Stomach (tissue), 4 donors: ENCODE results near the gene TMCO4.

Source experiments
- CTCF ChIP-seq, 7 experiments: fragments of 450-650 bp in 4 of 7; fragments of 200-600 bp in 3 of 7; sonication (generic) in 3 of 7; IDR thresholded peaks; one replicate each; pipeline ENCODE4 v1.5.1; 2016 to 2019; ENCODE audit warnings: antibody characterized with exemption in 7 of 7, control low read depth in 2 of 7, mild to moderate bottlenecking in 1 of 7
- EP300 ChIP-seq: sonication (generic); formaldehyde crosslinking; IDR thresholded peaks from one replicate; pipeline ENCODE4 v1.6.1; 2017; ENCODE audit warnings: antibody characterized with exemption
- POLR2A ChIP-seq, 4 donors: fragments of 450-650 bp; IDR thresholded peaks; one replicate each; pipeline ENCODE4 v1.6.1; 2016; ENCODE audit warnings: antibody characterized with exemption in 4 of 4, control low read depth in 2 of 4, mild to moderate bottlenecking in 1 of 4, moderate library complexity in 1 of 4
- POLR2AphosphoS5 ChIP-seq, 3 donors: sonication (generic); formaldehyde crosslinking; IDR thresholded peaks; one replicate each; pipeline ENCODE4 v1.6.1; 2016; ENCODE audit warnings: antibody characterized with exemption in 3 of 3

- TF ChIP-seq CTCF (IDR thresholded peaks at IDR 0.05) (no peak), POLR2A (IDR thresholded peaks at IDR 0.05) (no peak), POLR2AphosphoS5 (IDR thresholded peaks at IDR 0.05) (no peak), EP300 (no peak)
These were observed 130.8 kb downstream of the TMCO4 start for GRCh38 chr1:19668888-19669287.
